ENCODE results near the gene ANKRD34C. TPM values are rescaled to one million over a fixed set of nuclear protein-coding genes. Genes with fewer than 3 reads are reported as not detected.

The ANKRD34C gene
- not detected in 2 replicates for total RNA-seq

GRCh38 chr15:79282371-79283251, at the start of gene ANKRD34C:
TSS of gene ANKRD34C (plus strand) at chr15:79282722. CDS start at chr15:79293285, 10,563 bp downstream.

GRCh38 chr15:79310985-79311900, 28.7 kb downstream of the ANKRD34C start, which contains the start of gene TMED3:
TSS of gene TMED3 (plus strand) at chr15:79311112. CDS start at chr15:79311250, 138 bp downstream.

Other genes starting within 250 kb of the ANKRD34C start
- 0.07 and 0.69 TPM in 2 replicates for gene RASGRF1, start 191.9 kb upstream of the ANKRD34C start, total RNA-seq
- gene TMED3, start 28.4 kb downstream of the ANKRD34C start, total RNA-seq: 125 and 141 TPM in 2 replicates
- 0.07 and 0.10 TPM in 2 replicates for gene MINAR1, start 149.6 kb downstream of the ANKRD34C start, total RNA-seq